GM19023 (cell line): Measurements from ENCODE around the gene RALGAPA1.
"Not testable (repeated sequence)": the region's sequence is repeated elsewhere in the genome, so short reads cannot be mapped to it uniquely, and the experiment has no call there.

Experiments used
- ATAC-seq: cut with Tn5 transposase; IDR thresholded peaks from one replicate; pipeline ENCODE4 v1.9.1; 2021; ENCODE audit warnings: mild to moderate bottlenecking, moderate library complexity; ENCODE audit not compliant: unreplicated experiment

RALGAPA1 gene

GRCh38 chr14:35822501-35822900 is 13.4 kb upstream of the RALGAPA1 start:
- no peak for ATAC-seq

- ATAC-seq: no peak
These were observed 12.7 kb upstream of the RALGAPA1 start for GRCh38 chr14:35821564-35822411.

GRCh38 chr14:35819591-35820540 is 10.8 kb upstream of the RALGAPA1 start:
- ATAC-seq: no peak

- no peak for ATAC-seq
These were observed 9.4 kb upstream of the RALGAPA1 start for GRCh38 chr14:35818346-35819115.

GRCh38 chr14:35814371-35815005 is 5.4 kb upstream of the RALGAPA1 start:
- ATAC-seq: peak; percentile 86

GRCh38 chr14:35810963-35811362 is 1.9 kb upstream of the RALGAPA1 start:
- no peak for ATAC-seq

- ATAC-seq: no peak
These were observed 502 bp upstream of the RALGAPA1 start for GRCh38 chr14:35809597-35809996.

GRCh38 chr14:35808076-35808637 is 938 bp downstream of the RALGAPA1 start:
- ATAC-seq: no peak

- no peak for ATAC-seq
These were observed 1.7 kb downstream of the RALGAPA1 start for GRCh38 chr14:35807131-35807961.

- ATAC-seq: no peak
These were observed 2.8 kb downstream of the RALGAPA1 start for GRCh38 chr14:35806006-35806907.

GRCh38 chr14:35797796-35798195 is 11.3 kb downstream of the RALGAPA1 start:
- ATAC-seq: no peak

- ATAC-seq: no peak
These were observed 19.4 kb downstream of the RALGAPA1 start for GRCh38 chr14:35789651-35790050.

GRCh38 chr14:35786856-35787255 is 22.2 kb downstream of the RALGAPA1 start:
- no peak for ATAC-seq

- ATAC-seq: no peak
These were observed 25.4 kb downstream of the RALGAPA1 start for GRCh38 chr14:35783699-35784098.

- no peak for ATAC-seq
These were observed 29.7 kb downstream of the RALGAPA1 start for GRCh38 chr14:35779368-35779767.

- ATAC-seq: not testable (repeated sequence)
These were observed 31.5 kb downstream of the RALGAPA1 start for GRCh38 chr14:35777550-35777949.

GRCh38 chr14:35776823-35777222 is 32.3 kb downstream of the RALGAPA1 start:
- no peak for ATAC-seq

GRCh38 chr14:35776085-35776484 is 33.0 kb downstream of the RALGAPA1 start:
- ATAC-seq: not testable (repeated sequence)
